ENCODE results near the gene CTSH. TPM values are rescaled to one million over a fixed set of nuclear protein-coding genes. Genes with fewer than 3 reads are reported as not detected.

Gene CTSH
- total and polyA plus RNA-seq, 2 experiments from 2014 or later = 1.7 to 5.2 TPM

DNA sequence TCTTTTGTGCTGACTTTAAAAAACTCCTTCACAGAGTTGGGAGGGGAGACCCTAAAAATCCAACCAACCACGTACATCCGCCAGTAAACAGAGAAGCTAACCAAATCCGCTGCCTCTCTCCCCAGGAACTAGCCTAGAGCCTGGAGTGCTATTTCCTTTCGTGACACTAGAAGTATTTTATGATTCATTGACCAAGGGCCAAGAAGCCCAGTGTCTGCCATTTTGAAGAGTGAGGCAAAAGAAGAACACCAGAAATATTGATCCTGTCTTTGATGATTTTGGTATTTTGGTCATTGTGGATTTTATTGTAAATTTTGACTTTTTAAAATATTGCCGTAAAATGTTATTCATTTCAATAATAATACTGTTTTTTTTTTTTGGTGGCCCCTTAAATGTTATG, 10.5 kb upstream of the CTSH start:
- Histone ChIP-seq H3K4me3 (no peak overlapping the region), H3F3A (ENCODE audit: insufficient read depth) (no peaks in the 10 kb centered on the region), H3K4me2 (ENCODE audit: unreplicated experiment) (no peak overlapping the region), H3K9ac (no peak overlapping the region), H3K4me1 (ENCODE audit: insufficient read depth) (no peaks in the 10 kb centered on the region), H3K27ac (no peak overlapping the region), H3K79me2 (ENCODE audit: insufficient read depth) (no peaks in the 10 kb centered on the region), H3K9me3 (ENCODE audit: low read depth) (no peaks in the 10 kb centered on the region), H3K9me2 (ENCODE audit: insufficient read depth) (no peaks in the 10 kb centered on the region), H3K27me3 (replicated peaks; ENCODE audit: insufficient read depth) (peaks cover 8% of the 10 kb centered on the region), H4K20me1 (ENCODE audit: insufficient read depth) (no peaks in the 10 kb centered on the region), H2AFZ (no peak overlapping the region), H3K36me3 (ENCODE audit: low read depth) (no peaks in the 10 kb centered on the region)
- in situ Hi-C loops (cut with MboI) = no loop called here
- DNase-seq = no peak
- no peak for TF ChIP-seq EZH2phosphoT487 (IDR thresholded peaks at IDR 0.05; ENCODE audit: insufficient read depth, low read depth)
- TF ChIP-seq EZH2 (IDR thresholded peaks at IDR 0.05; ENCODE audit: insufficient read depth, poor library complexity, severe bottlenecking) = no peak
- 71 to 72% methylated on average over 5 of the region's 5 CpGs for WGBS, 2 experiments (ENCODE audit: low coverage in 1 of 2, low lambda C conversion rate in 2 of 2, missing lambda C conversion rate in 2 of 2)

DNA sequence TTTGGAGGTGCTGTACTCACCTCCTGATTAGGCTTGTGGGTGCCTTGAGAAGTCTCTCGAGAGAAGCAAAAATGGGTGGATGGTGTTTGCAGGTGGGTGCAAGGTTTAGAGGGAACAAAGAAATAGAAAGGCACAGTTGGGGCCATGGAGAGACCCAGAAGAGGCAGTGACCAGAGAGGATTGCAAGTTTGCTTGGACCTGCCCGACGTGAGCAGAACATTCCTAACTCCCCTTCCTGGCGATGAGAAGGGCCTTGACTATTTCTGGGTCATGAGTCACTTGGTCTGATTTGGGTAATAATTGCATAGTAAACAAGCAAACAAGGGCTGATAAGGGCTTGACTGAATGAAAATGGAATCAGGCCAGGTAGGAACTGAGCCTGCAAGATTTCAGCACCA, 7.0 kb upstream of the CTSH start:
- Histone ChIP-seq H3K9me2 (ENCODE audit: insufficient read depth) (no peaks in the 10 kb centered on the region), H3K36me3 (ENCODE audit: low read depth) (no peaks in the 10 kb centered on the region), H3K4me1 (ENCODE audit: insufficient read depth) (no peaks in the 10 kb centered on the region), H4K20me1 (ENCODE audit: insufficient read depth) (no peaks in the 10 kb centered on the region), H3F3A (ENCODE audit: insufficient read depth) (no peaks in the 10 kb centered on the region), H3K9me3 (ENCODE audit: low read depth) (no peaks in the 10 kb centered on the region), H3K79me2 (ENCODE audit: insufficient read depth) (no peaks in the 10 kb centered on the region), H3K9ac (no peak overlapping the region), H3K27me3 (replicated peaks; ENCODE audit: insufficient read depth) (peaks cover 15% of the 10 kb centered on the region), H2AFZ (no peak overlapping the region), H3K4me3 (no peak overlapping the region), H3K27ac (no peak overlapping the region), H3K4me2 (ENCODE audit: unreplicated experiment) (no peak overlapping the region)
- no peak for TF ChIP-seq EZH2 (IDR thresholded peaks at IDR 0.05; ENCODE audit: insufficient read depth, poor library complexity, severe bottlenecking)
- no peak for TF ChIP-seq EZH2phosphoT487 (IDR thresholded peaks at IDR 0.05; ENCODE audit: insufficient read depth, low read depth)
- DNase-seq = no peak
- in situ Hi-C loops (cut with MboI) = no loop called here
- WGBS, 2 experiments (ENCODE audit: low coverage in 1 of 2, low lambda C conversion rate in 2 of 2, missing lambda C conversion rate in 2 of 2) = 56 to 71% methylated on average over 4 of the region's 4 CpGs

- Histone ChIP-seq H3K36me3 (ENCODE audit: low read depth) (no peaks in the 10 kb centered on the region), H3K4me3 (no peak overlapping the region), H3K9ac (no peak overlapping the region), H3K4me1 (ENCODE audit: insufficient read depth) (no peaks in the 10 kb centered on the region), H3K79me2 (ENCODE audit: insufficient read depth) (no peaks in the 10 kb centered on the region), H3K4me2 (ENCODE audit: unreplicated experiment) (no peak overlapping the region), H2AFZ (no peak overlapping the region), H3K9me2 (ENCODE audit: insufficient read depth) (no peaks in the 10 kb centered on the region), H3K27ac (no peak overlapping the region), H3K27me3 (replicated peaks; ENCODE audit: insufficient read depth) (peaks cover 21% of the 10 kb centered on the region), H4K20me1 (ENCODE audit: insufficient read depth) (no peaks in the 10 kb centered on the region), H3K9me3 (ENCODE audit: low read depth) (no peaks in the 10 kb centered on the region), H3F3A (ENCODE audit: insufficient read depth) (no peaks in the 10 kb centered on the region)
- TF ChIP-seq EZH2 (IDR thresholded peaks at IDR 0.05; ENCODE audit: insufficient read depth, poor library complexity, severe bottlenecking) (no peak), EZH2phosphoT487 (IDR thresholded peaks at IDR 0.05; ENCODE audit: insufficient read depth, low read depth) (no peak)
- in situ Hi-C loops (cut with MboI) = no loop called here
- peak; percentile 55 for DNase-seq
- 47 to 50% methylated on average over 10 of the region's 10 CpGs for WGBS, 2 experiments (ENCODE audit: low coverage in 1 of 2, low lambda C conversion rate in 2 of 2, missing lambda C conversion rate in 2 of 2)
Measured at GRCh38 chr15:78950902-78951840, 6.3 kb upstream of the CTSH start.

- WGBS, 2 experiments (ENCODE audit: low coverage in 1 of 2, low lambda C conversion rate in 2 of 2, missing lambda C conversion rate in 2 of 2) = 76 to 79% methylated on average over 9 of the region's 9 CpGs
- H3K36me3 ChIP-seq (ENCODE audit: low read depth) = no peaks in the 10 kb centered on the region
- H3K27me3 ChIP-seq (replicated peaks; ENCODE audit: insufficient read depth) = peaks cover 22% of the 10 kb centered on the region
- H3K9ac ChIP-seq = no peak overlapping the region
- no peak for DNase-seq
- H3K27ac ChIP-seq = no peak overlapping the region
- H3F3A ChIP-seq (ENCODE audit: insufficient read depth) = no peaks in the 10 kb centered on the region
- H3K4me2 ChIP-seq (ENCODE audit: unreplicated experiment) = no peak overlapping the region
- H4K20me1 ChIP-seq (ENCODE audit: insufficient read depth) = no peaks in the 10 kb centered on the region
- no peaks in the 10 kb centered on the region for H3K9me3 ChIP-seq (ENCODE audit: low read depth)
- H3K4me1 ChIP-seq (ENCODE audit: insufficient read depth) = no peaks in the 10 kb centered on the region
- in situ Hi-C loops (cut with MboI) = no loop called here
- TF ChIP-seq EZH2phosphoT487 (IDR thresholded peaks at IDR 0.05; ENCODE audit: insufficient read depth, low read depth) = no peak
- no peak for TF ChIP-seq EZH2 (IDR thresholded peaks at IDR 0.05; ENCODE audit: insufficient read depth, poor library complexity, severe bottlenecking)
- no peak overlapping the region for H2AFZ ChIP-seq
- no peaks in the 10 kb centered on the region for H3K9me2 ChIP-seq (ENCODE audit: insufficient read depth)
- H3K79me2 ChIP-seq (ENCODE audit: insufficient read depth) = no peaks in the 10 kb centered on the region
- H3K4me3 ChIP-seq = no peak overlapping the region
Measured at GRCh38 chr15:78950343-78950742, 5.5 kb upstream of the CTSH start.

Data from GM23248 (cell line).